ENCODE results near the gene CNOT1.

Gene CNOT1

GRCh38 chr16:58515125-58515870 lies 114.3 kb downstream of the CNOT1 start, which contains the start of gene SETD6:
SETD6 (plus strand) TSS chr16:58515517; CDS start chr16:58515538, 21 bp downstream.
- DNase-seq = peak; percentile 85

- DNase-seq = no peak
Measured at GRCh38 chr16:58513874-58514273, 115.8 kb downstream of the CNOT1 start.

DNA sequence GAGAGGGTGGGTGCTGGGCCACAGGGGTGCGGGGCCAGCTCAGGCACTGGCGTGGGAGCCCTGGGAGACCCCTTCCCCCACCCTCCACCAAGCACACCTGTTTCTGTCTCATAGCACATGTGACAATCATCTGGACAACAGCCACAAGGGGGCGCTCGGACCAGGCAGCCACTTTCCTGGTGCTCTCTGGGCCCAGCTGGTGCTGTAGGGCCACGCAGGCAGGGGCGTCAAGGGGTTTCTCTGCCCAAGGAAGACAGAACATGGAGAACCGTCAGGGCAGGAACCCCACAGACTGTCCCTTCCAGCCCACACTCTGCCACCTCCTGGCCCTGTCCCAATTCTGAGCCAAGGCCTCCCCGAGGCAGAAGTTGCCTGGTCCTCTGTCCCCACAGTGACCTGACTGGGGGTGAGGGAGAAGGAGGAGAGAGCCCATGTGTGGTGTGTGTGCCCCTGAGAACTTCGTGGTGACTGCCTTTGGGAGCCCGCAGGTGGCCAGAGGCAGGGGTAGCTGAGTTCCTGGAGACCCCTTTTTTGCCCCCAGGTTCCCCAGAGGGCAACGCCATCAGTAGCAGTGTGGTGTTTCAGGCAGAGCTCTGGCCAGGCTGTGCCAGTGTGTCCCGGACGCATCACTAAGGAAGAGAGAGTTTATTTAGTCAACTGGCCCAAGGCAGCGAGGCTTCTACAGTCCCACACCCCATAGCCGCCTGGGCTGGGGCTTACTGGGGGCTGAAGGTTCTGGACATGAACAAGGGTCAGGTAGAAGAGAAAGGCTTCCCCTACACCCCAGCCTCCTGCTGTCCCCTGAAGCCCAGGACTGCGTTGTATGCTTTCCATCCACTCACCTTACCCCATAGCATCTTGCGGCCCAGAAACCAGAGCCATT lies 117.5 kb downstream of the CNOT1 start:
- peak; percentile 54 for DNase-seq

GRCh38 chr16:58510776-58511628 lies 118.6 kb downstream of the CNOT1 start:
- DNase-seq = no peak

- DNase-seq = no peak
Measured at GRCh38 chr16:58510097-58510775, 119.4 kb downstream of the CNOT1 start.

GRCh38 chr16:58509256-58510096 lies 120.2 kb downstream of the CNOT1 start:
- DNase-seq = no peak

GRCh38 chr16:58508671-58509251 lies 120.9 kb downstream of the CNOT1 start:
- DNase-seq = no peak

- DNase-seq = no peak
Measured at GRCh38 chr16:58507963-58508670, 121.5 kb downstream of the CNOT1 start.

- no peak for DNase-seq
Measured at GRCh38 chr16:58507195-58507962, 122.2 kb downstream of the CNOT1 start.

- DNase-seq = no peak
Measured at GRCh38 chr16:58506241-58507194, 123.1 kb downstream of the CNOT1 start.

DNA sequence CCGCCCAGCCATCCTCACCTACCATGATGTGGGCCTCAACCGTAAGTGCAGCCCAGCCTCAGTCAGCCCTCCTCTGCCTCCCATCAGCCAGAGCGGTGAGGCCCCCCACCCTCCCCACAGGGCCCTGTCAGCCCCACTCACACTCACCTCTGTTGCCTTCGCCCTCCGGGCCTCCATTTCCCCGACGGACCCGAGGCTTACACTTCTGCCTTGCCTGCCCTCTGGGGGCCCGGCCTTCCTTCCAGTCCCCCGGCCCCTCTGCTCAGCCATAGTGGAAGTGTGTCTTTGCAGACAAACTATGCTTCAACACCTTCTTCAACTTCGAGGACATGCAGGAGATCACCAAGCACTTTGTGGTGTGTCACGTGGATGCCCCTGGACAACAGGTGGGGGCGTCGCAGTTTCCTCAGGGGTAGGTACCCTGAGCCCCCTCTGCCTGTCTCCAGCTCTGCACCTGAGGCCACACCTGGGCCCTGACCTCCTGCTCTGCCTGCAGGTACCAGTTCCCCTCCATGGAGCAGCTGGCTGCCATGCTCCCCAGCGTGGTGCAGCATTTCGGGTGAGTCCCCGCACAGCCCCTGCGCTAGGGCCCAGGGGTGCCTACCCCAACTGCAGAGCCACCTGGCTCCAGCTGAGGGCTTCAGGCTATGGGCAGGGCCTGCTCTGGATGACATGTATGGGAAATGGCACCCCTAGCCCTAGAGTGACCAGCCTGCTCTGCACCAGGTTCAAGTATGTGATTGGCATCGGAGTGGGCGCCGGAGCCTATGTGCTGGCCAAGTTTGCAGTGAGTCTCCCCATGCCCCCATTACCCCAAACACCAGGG lies 125.5 kb downstream of the CNOT1 start:
- DNase-seq = no peak

DNA sequence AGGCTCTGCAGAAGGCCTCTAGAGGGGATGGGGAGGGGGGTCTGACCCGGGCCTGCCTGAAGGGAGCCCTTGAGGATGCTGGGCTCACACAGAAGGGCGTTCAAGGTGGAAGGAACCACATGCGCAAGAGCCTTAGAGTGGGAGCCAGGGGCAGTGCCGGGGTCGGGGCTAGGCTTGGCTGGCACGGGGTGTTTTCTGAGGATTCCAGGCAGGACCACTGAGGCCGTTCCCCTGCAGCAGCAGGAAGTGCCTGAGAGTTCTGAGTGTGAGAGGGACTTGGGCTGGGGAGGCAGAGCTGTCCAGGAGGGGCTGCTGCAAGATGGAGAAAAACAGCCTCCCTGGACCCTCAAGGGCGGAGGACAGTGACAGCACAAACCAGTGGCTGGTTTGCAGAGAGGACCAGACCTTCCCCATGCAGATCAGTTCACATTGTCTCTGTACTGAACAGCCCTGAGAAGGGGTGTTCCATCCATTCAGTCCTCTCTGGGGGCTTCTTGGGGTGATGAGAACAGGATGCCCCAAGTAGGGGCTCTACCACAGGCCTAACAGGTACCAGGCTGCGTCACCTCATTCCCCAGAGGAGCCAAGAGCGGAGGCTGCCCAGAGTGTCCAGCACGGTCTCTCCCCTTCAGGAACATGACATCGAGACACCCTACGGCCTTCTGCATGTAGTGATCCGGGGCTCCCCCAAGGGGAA lies 126.3 kb downstream of the CNOT1 start:
- DNase-seq = no peak

GRCh38 chr16:58502217-58502921 lies 127.3 kb downstream of the CNOT1 start:
- no peak for DNase-seq

- peak; percentile 73 for DNase-seq
Measured at GRCh38 chr16:58501242-58502131, 128.1 kb downstream of the CNOT1 start.

All from NCI-H345 (cell line).